Measurements from ENCODE around the gene DHX16.

DHX16 gene

DNA sequence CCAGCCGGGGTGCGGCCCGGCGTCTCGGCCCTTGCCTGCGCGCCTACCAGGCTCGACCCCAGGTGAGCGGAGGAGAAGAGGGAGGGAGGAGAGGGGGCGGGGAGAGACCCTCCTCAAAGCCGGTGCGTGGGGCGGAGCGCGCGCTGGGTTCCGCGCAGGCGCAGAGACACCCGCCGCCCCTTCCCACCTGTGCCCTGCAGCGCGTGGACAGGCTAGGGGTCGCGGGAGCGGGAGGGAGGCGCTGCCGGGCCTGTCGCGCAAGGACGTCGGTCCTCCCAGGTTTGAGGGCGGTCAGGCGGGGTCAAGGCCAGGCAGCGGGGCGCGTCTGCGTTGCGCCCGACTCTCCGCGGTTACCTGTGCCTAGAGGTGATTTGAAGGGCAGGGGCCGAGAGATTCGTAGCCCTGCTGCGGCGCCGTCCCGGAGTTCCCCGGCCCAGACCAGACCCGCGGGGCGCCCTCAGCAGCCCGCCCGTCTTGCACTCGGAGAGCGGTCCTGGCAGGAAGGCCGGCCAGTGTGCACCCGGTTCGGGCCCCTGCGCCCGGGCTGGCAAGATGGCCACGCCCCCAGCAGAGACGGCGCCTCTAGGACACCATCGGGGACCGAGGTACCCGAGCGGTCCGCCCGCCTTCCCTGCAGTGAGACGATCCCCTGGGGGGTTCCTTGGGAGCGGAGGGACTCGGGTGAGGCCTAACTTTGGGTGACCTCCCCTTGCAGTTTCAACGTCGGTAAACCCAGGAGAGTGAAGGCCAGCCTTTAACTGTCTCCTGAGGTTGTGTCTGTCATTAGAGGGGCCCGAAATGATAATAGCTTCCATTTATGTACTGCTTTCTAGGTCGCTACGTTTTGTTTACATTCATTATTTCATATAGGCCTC lies 25.3 kb downstream of the DHX16 start:
- H3K4me3 ChIP-seq (ENCODE audit: low read length) = peak overlapping the region; percentile 84
- TF ChIP-seq CTCF (conservative IDR thresholded peaks at IDR 0.05; ENCODE audit: low read length) = no peak
- DNase-seq (ENCODE audit: low read depth) = peak; percentile 51

DNA sequence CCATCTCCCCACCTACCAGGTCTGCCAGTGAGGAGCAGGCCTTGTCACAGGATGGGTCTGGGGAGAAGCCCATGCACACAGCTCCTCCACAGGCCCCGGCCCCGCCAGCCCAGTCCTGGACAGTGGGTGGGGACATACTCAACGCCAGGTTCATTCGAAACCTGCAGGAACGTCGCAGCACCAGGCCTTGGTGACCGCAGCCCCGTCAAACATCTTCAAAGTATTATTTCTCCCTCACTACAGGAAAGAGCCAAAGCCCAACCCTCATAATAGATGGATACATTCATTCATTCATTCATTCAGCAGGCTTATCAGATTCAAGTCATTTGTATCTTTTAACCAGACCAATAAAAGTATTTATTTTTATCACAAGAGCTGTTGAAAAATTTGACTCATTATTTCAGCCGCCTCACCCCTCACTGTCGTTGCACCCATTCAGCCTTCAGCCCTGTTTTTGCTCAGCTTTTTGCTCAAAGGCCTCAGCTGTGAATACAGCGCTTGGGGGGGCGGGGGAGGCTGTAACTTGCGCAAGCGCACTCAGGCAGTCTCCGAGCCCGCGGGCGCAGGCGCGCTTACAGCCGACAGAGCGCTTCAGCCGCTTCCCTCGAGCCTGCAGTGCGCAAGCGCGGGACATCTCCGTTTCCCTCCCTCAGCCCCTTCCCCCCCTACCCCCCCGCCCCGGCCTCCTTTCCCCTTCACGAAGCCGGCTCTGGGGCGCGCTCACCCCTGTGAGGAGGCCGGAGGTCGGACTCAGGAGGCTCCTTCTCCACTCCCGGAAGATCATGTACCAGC lies 26.2 kb downstream of the DHX16 start, which contains the start of gene C6orf136:
TSS of gene C6orf136 (plus strand) at position 684 of the 792 bp plus-strand sequence. CDS start at position 783, 99 bp downstream.
- peak; percentile 88 for DNase-seq (ENCODE audit: low read depth)
- no peak for TF ChIP-seq CTCF (conservative IDR thresholded peaks at IDR 0.05; ENCODE audit: low read length)

GRCh38 chr6:30645989-30646388 lies 26.8 kb downstream of the DHX16 start:
- DNase-seq (ENCODE audit: low read depth) = no peak
- H3K4me3 ChIP-seq (ENCODE audit: low read length) = no peak overlapping the region
- no peak for TF ChIP-seq CTCF (conservative IDR thresholded peaks at IDR 0.05; ENCODE audit: low read length)

More for the DNA sequence above, 26.2 kb downstream of the DHX16 start, which contains the start of gene C6orf136:
- peak within 1 kb of the TSS; percentile 84 for H3K4me3 ChIP-seq (ENCODE audit: low read length)

GRCh38 chr6:30644769-30645168 lies 28.0 kb downstream of the DHX16 start:
- no peak for TF ChIP-seq CTCF (conservative IDR thresholded peaks at IDR 0.05; ENCODE audit: low read length)

DNA sequence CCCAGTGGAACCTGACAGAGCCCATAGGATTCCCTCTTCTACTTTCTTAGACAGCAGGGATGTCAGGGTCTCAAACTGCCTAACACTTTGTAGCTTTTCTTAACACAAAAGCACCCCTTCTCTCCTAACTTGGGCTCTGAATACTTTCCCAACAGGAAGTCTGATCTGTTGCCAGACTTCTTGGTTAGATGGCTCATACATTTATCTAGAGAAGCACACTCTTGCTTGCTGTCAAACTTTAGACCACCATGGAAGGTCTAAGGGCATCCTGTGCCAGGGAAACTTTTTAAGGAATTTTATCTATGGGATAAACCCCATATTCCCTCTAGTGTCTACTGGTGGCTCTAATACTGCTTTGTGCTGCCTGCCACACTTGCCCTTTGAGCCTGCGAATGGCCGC lies 29.1 kb downstream of the DHX16 start:
- no peak overlapping the region for H3K4me3 ChIP-seq (ENCODE audit: low read length)
- DNase-seq (ENCODE audit: low read depth) = no peak
- no peak for TF ChIP-seq CTCF (conservative IDR thresholded peaks at IDR 0.05; ENCODE audit: low read length)

More at GRCh38 chr6:30644769-30645168, 28.0 kb downstream of the DHX16 start:
- DNase-seq (ENCODE audit: low read depth) = no peak
- H3K4me3 ChIP-seq (ENCODE audit: low read length) = no peak overlapping the region

- no peak overlapping the region for H3K4me3 ChIP-seq (ENCODE audit: low read length)
- no peak for TF ChIP-seq CTCF (conservative IDR thresholded peaks at IDR 0.05; ENCODE audit: low read length)
- no peak for DNase-seq (ENCODE audit: low read depth)
These were observed 31.8 kb downstream of the DHX16 start for GRCh38 chr6:30641048-30641447.

All from AG10803 (cell line).